ENCODE data around the gene HIF1A. TPM values are rescaled to one million over a fixed set of nuclear protein-coding genes. Genes with fewer than 3 reads are reported as not detected.

The HIF1A gene
- total and polyA plus RNA-seq, 2 of the 13 experiments (the other 11 are each of a cell fraction or from before 2014, with no cell fraction given) = 41.0 to 126 TPM

DNA sequence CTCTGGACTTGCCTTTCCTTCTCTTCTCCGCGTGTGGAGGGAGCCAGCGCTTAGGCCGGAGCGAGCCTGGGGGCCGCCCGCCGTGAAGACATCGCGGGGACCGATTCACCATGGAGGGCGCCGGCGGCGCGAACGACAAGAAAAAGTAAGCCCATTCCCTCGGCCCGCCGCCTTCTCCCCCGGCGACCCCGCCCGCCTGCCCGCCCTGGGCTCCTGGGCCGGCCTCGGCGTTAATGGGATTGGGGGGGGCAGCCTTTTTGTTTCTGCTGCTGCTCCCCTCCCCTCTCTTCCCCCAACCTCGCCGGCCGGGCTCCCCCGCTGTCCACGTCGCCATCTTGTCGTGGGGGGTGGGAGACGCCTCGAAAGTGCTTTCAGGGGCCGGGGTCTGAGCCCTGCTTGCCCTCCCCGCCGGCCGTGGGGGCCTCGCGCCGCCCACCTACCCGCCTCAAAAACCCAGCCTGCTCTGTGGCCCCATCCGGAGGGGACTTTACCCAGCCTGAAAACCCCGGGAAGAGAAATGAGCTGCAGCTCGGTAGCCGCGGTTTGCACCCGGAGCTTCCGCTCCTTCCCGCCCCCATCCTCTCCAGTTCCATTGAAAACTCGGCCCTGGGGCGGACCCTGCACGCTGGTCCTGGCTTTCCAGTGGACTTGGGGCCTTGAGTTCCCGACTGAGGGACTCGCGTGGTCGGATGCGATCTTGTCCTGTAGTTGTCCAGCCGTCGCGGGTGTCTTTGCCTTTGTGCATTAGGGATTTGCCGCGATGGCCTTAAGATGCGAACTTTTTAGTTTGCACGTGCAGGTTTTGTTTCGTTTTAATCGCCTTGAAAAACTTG is 598 bp downstream of the HIF1A start (continued):
- TF ChIP-seq, protein P1, sequence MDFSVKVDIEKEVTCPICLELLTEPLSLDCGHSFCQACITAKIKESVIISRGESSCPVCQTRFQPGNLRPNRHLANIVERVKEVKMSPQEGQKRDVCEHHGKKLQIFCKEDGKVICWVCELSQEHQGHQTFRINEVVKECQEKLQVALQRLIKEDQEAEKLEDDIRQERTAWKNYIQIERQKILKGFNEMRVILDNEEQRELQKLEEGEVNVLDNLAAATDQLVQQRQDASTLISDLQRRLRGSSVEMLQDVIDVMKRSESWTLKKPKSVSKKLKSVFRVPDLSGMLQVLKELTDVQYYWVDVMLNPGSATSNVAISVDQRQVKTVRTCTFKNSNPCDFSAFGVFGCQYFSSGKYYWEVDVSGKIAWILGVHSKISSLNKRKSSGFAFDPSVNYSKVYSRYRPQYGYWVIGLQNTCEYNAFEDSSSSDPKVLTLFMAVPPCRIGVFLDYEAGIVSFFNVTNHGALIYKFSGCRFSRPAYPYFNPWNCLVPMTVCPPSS (IDR thresholded peaks at IDR 0.05) = no peak
- TF ChIP-seq MEF2D (CRISPR knock-in tag; IDR thresholded peaks at IDR 0.05) (0 out of 2 replicates have a peak, but pooled peaks have one; percentile 1), GTF2F1 (IDR thresholded peaks at IDR 0.05; ENCODE audit: low read length) (0 out of 2 replicates have a peak, but pooled peaks have one; percentile 12), HHEX (CRISPR knock-in tag; IDR thresholded peaks at IDR 0.05) (no peak), MEIS2 (CRISPR knock-in tag; IDR thresholded peaks at IDR 0.05) (no peak), NFKBIZ (CRISPR knock-in tag; IDR thresholded peaks at IDR 0.05) (no peak), ZNF446 (CRISPR knock-in tag; IDR thresholded peaks at IDR 0.05) (no peak), NR3C1 (CRISPR knock-in tag; IDR thresholded peaks at IDR 0.05) (no peak), MZF1 (CRISPR knock-in tag; IDR thresholded peaks at IDR 0.05; ENCODE audit: borderline replicate concordance) (no peak), RAD51 (IDR thresholded peaks at IDR 0.05; ENCODE audit: borderline replicate concordance) (no peak), ZNF674 (CRISPR knock-in tag; IDR thresholded peaks at IDR 0.05; ENCODE audit: low read depth) (no peak), GFI1 (CRISPR knock-in tag; IDR thresholded peaks at IDR 0.05; ENCODE audit: borderline replicate concordance) (0 out of 2 replicates have a peak, but pooled peaks have one; percentile 12), ZSCAN21 (CRISPR knock-in tag; IDR thresholded peaks at IDR 0.05; ENCODE audit: borderline replicate concordance) (no peak), KAT2B (IDR thresholded peaks at IDR 0.05; ENCODE audit: borderline replicate concordance, low read depth, low read length) (no peak), SNAPC2 (CRISPR knock-in tag; IDR thresholded peaks at IDR 0.05) (no peak), ZFP90 (CRISPR knock-in tag; IDR thresholded peaks at IDR 0.05; ENCODE audit: borderline replicate concordance) (peak; percentile 80), CCDC6 (CRISPR knock-in tag; IDR thresholded peaks at IDR 0.05) (0 out of 2 replicates have a peak, but pooled peaks have one; percentile 6), FOXK1 (CRISPR knock-in tag; IDR thresholded peaks at IDR 0.05; ENCODE audit: borderline replicate concordance, low read depth) (no peak), ZNF24 (IDR thresholded peaks at IDR 0.05) (no peak), SETDB1 (CRISPR knock-in tag; IDR thresholded peaks at IDR 0.05; ENCODE audit: borderline replicate concordance) (no peak), ZNF572 (CRISPR knock-in tag; IDR thresholded peaks at IDR 0.05) (no peak), BRD4 (CRISPR knock-in tag; IDR thresholded peaks at IDR 0.05) (no peak), HNRNPLL (IDR thresholded peaks at IDR 0.05; ENCODE audit: low read depth, low read length, poor library complexity, severe bottlenecking) (peak; percentile 43), ZNF251 (CRISPR knock-in tag; IDR thresholded peaks at IDR 0.05) (no peak)
- TF ChIP-seq, protein P2, sequence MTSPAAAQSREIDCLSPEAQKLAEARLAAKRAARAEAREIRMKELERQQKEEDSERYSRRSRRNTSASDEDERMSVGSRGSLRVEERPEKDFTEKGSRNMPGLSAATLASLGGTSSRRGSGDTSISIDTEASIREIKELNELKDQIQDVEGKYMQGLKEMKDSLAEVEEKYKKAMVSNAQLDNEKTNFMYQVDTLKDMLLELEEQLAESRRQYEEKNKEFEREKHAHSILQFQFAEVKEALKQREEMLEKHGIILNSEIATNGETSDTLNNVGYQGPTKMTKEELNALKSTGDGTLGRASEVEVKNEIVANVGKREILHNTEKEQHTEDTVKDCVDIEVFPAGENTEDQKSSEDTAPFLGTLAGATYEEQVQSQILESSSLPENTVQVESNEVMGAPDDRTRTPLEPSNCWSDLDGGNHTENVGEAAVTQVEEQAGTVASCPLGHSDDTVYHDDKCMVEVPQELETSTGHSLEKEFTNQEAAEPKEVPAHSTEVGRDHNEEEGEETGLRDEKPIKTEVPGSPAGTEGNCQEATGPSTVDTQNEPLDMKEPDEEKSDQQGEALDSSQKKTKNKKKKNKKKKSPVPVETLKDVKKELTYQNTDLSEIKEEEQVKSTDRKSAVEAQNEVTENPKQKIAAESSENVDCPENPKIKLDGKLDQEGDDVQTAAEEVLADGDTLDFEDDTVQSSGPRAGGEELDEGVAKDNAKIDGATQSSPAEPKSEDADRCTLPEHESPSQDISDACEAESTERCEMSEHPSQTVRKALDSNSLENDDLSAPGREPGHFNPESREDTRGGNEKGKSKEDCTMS (CRISPR knock-in tag; conservative IDR thresholded peaks at IDR 0.05) = no peak
- TF ChIP-seq, protein P3, sequence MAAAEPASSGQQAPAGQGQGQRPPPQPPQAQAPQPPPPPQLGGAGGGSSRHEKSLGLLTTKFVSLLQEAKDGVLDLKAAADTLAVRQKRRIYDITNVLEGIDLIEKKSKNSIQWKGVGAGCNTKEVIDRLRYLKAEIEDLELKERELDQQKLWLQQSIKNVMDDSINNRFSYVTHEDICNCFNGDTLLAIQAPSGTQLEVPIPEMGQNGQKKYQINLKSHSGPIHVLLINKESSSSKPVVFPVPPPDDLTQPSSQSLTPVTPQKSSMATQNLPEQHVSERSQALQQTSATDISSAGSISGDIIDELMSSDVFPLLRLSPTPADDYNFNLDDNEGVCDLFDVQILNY (CRISPR knock-in tag; conservative IDR thresholded peaks at IDR 0.05) = no peak
- TF ChIP-seq, protein P4, sequence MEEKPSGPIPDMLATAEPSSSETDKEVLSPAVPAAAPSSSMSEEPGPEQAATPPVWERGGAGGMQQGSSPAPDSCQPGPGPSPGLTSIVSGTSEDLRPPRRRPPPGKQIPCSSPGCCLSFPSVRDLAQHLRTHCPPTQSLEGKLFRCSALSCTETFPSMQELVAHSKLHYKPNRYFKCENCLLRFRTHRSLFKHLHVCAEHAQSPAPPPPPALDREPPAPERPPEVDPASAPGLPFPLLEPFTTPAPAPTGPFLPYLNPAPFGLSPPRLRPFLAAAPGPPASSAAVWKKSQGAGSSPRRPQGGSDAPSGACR (CRISPR knock-in tag; IDR thresholded peaks at IDR 0.05) = peak; percentile 64; the same call in 1 of the 2 replicates

Data from HepG2 (cell line).